Activated CD4-positive, alpha-beta T cell treated with anti-CD3 and anti-CD28 coated beads for 36 hours (primary cell): ENCODE results near the gene C11orf71. TPM values are rescaled to one million over a fixed set of nuclear protein-coding genes. Genes with fewer than 3 reads are reported as not detected.

ENCODE experiments used
- ATAC-seq: fragments of 200-7000 bp; cut with Tn5 transposase; one replicate; pipeline ENCODE4 v1.10.0; 2021; ENCODE audit warnings: mild to moderate bottlenecking, moderate library complexity
- CTCF ChIA-PET: fragments of 350-600 bp; sonication (Branson Sonifier 250); formaldehyde crosslinking; loops from one replicate; lab custom pipeline; 2021; ENCODE audit warnings: antibody characterized with exemption; lab: Charles Lee
- POLR2A ChIA-PET: fragments of 350-600 bp; sonication (Branson Sonifier 250); formaldehyde crosslinking; loops from one replicate; lab custom pipeline; 2021; ENCODE audit warnings: antibody characterized with exemption, inconsistent platforms; lab: Charles Lee
- DNase-seq: peaks from one replicate; pipeline ENCODE4 v3.0.0-alpha.2; 2020
- H3K27ac Mint-ChIP-seq: one replicate; pipeline ENCODE4 v1.8.0; 2021; ENCODE audit warnings: mixed read lengths
- H3K27me3 Mint-ChIP-seq: one replicate; pipeline ENCODE4 v1.8.0; 2021; ENCODE audit warnings: mixed read lengths
- H3K36me3 Mint-ChIP-seq: one replicate; pipeline ENCODE4 v1.8.0; 2021; ENCODE audit warnings: low read depth, mixed read lengths
- H3K4me1 Mint-ChIP-seq: one replicate; pipeline ENCODE4 v1.8.0; 2021; ENCODE audit warnings: mixed read lengths
- H3K4me3 Mint-ChIP-seq: one replicate; pipeline ENCODE4 v1.8.0; 2021; ENCODE audit warnings: mild to moderate bottlenecking, moderate library complexity, mixed read lengths
- H3K9me3 Mint-ChIP-seq: one replicate; pipeline ENCODE4 v1.8.0; 2021; ENCODE audit warnings: low read depth, mixed read lengths
- intact Hi-C, 2 experiments: fragments of 100-400 bp; cut with DNase I in 1 of 2; cut with micrococcal nuclease in 1 of 2; formaldehyde crosslinking; loops; one replicate each; pipeline versions ENCODE4 v1.14.2 to v1.15.1; 2022 to 2024; cut with DNase I, micrococcal nuclease
- total RNA-seq, 2 experiments: library from RNA; stranded (reverse); gene quantifications; one replicate each; pipeline ENCODE4 v1.2.3, GENCODE V29; 2021

C11orf71 gene
- total RNA-seq, 2 experiments from 2014 or later: 4.8 to 5.5 TPM

GRCh38 chr11:114439229-114440120, 39.2 kb upstream of the C11orf71 start, which contains the start of gene REXO2:
Gene REXO2, plus strand, starts transcription at chr11:114439467. Its CDS starts 62 bp downstream, at chr11:114439529.
- intact Hi-C loops: loop anchor here (1.0 to 10.0 kb wide), 8 partner anchors 39 to 1125 kb away; partner anchors contain the start of genes C11orf71 (in 2 of the 2), RBM7 (in 2 of the 2), TTC12 (in 1 of the 2) and USP28 (in 1 of the 2)
- DNase-seq: peak; percentile 96
- Mint-ChIP-seq H3K36me3 (peaks cover 19% of the 10 kb centered on the region), H3K4me3 (peak within 1 kb of the TSS; percentile 93), H3K4me1 (peaks cover 27% of the 10 kb centered on the region), H3K9me3 (no peaks in the 10 kb centered on the region), H3K27me3 (no peaks in the 10 kb centered on the region), H3K27ac (peak within 1 kb of the TSS; percentile 93)
- ChIA-PET POLR2A (interaction anchor here (1.0 kb wide), 1 partner anchor 39 kb away, joined by 4 read pairs; the partner anchor contains the start of genes C11orf71 and RBM7), CTCF (interaction anchor here (0.7 to 1.3 kb wide), 7 partner anchors 9 to 61 kb away, joined by 3 to 6 read pairs (median 4); no protein-coding TSS in a partner anchor)
- peak; percentile 97 for ATAC-seq

DNA sequence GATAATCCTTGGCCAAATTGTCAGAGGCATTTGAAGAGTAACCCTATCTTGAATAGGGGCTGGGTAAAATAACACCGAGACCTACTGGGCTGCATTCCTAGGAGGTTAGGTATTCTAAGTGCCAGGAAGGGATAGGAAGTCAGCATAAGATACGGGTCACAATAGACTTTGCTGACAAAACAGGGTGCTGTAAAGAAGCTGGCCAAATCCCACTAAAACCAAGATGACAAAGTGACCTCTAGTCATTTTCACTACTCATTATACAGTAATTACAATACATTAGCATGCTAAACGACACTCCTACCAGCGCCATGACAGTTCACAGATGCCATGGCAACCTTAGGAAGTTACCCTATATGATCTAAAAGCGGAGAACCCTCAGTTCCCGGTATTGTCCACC, 38.0 kb upstream of the C11orf71 start:
- ATAC-seq (no peak), DNase-seq (no peak)
- intact Hi-C loops: loop anchor here (5.0 to 10.0 kb wide), 3 partner anchors 94 to 1124 kb away; partner anchors contain the start of gene TTC12 (in 1 of the 2)
- Mint-ChIP-seq H3K9me3 (no peaks in the 10 kb centered on the region), H3K27me3 (no peaks in the 10 kb centered on the region), H3K27ac (no peak overlapping the region), H3K36me3 (peaks cover 12% of the 10 kb centered on the region), H3K4me1 (peaks cover 27% of the 10 kb centered on the region), H3K4me3 (peak overlapping the region; percentile 93)
- ChIA-PET CTCF (interaction anchor here (0.7 to 1.3 kb wide), 6 partner anchors 8 to 59 kb away, joined by 3 to 6 read pairs (median 4); no protein-coding TSS in a partner anchor), POLR2A (no interaction called here)

GRCh38 chr11:114433376-114433775, 33.1 kb upstream of the C11orf71 start:
- Mint-ChIP-seq H3K27ac (no peak overlapping the region), H3K36me3 (no peaks in the 10 kb centered on the region), H3K27me3 (no peaks in the 10 kb centered on the region), H3K9me3 (no peaks in the 10 kb centered on the region), H3K4me1 (peaks cover 5% of the 10 kb centered on the region), H3K4me3 (no peak overlapping the region)
- POLR2A ChIA-PET: no interaction called here
- no peak for DNase-seq
- ATAC-seq: no peak
- CTCF ChIA-PET: no interaction called here
- intact Hi-C loops: loop anchor here (10.0 kb wide), 2 partner anchors 89 to 1119 kb away; partner anchors contain the start of gene TTC12 (in 1 of the 2)

GRCh38 chr11:114432893-114433292, 32.6 kb upstream of the C11orf71 start:
- ChIA-PET POLR2A (no interaction called here), CTCF (no interaction called here)
- H3K27me3 Mint-ChIP-seq: no peaks in the 10 kb centered on the region
- H3K4me1 Mint-ChIP-seq: peaks cover 5% of the 10 kb centered on the region
- H3K9me3 Mint-ChIP-seq: no peaks in the 10 kb centered on the region
- ATAC-seq: no peak
- no peak overlapping the region for H3K27ac Mint-ChIP-seq
- intact Hi-C loops: loop anchor here (10.0 kb wide), 2 partner anchors 88 to 1118 kb away; partner anchors contain the start of gene TTC12 (in 1 of the 2)
- no peak for DNase-seq
- H3K36me3 Mint-ChIP-seq: no peaks in the 10 kb centered on the region
- no peak overlapping the region for H3K4me3 Mint-ChIP-seq

- peak; percentile 53 for ATAC-seq
- no peak for DNase-seq
- Mint-ChIP-seq H3K27ac (no peak overlapping the region), H3K4me1 (peaks cover 5% of the 10 kb centered on the region), H3K27me3 (no peaks in the 10 kb centered on the region), H3K4me3 (no peak overlapping the region), H3K9me3 (no peaks in the 10 kb centered on the region), H3K36me3 (no peaks in the 10 kb centered on the region)
- POLR2A ChIA-PET: no interaction called here
- CTCF ChIA-PET: interaction anchor here (0.7 to 1.5 kb wide), 4 partner anchors 9 to 657 kb away, joined by 3 to 6 read pairs (median 3); partner anchors contain the start of gene REXO2
- intact Hi-C loops: loop anchor here (10.0 kb wide), 2 partner anchors 85 to 1115 kb away; partner anchors contain the start of gene TTC12 (in 1 of the 2)
These were observed 30.0 kb upstream of the C11orf71 start for GRCh38 chr11:114430290-114430689.

DNA sequence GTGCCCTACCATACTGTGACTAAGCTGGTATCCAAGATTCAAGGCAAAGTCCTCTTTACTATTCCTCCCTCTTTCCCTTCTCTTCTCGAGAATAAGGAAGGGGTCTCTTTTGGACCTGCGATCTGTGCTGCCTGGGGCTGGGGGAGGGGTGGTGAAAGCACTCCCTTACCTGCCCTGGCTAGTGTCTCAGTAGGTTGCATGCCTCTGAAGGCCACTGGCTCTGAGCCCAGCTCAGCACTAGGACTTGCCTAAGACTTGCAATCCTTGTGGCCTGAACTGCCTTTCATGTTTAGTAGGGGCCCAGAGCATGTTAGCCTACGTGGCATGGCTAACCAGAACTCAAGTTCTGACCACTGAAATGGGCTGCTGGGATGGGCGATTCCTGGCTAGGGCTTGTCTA, 26.0 kb upstream of the C11orf71 start:
- intact Hi-C loops: no loop called here
- POLR2A ChIA-PET: no interaction called here
- CTCF ChIA-PET: no interaction called here
- Mint-ChIP-seq H3K4me1 (peaks cover 5% of the 10 kb centered on the region), H3K9me3 (peaks cover 5% of the 10 kb centered on the region), H3K27ac (no peak overlapping the region), H3K4me3 (no peak overlapping the region), H3K27me3 (no peaks in the 10 kb centered on the region), H3K36me3 (peaks cover 3% of the 10 kb centered on the region)
- DNase-seq (no peak), ATAC-seq (no peak)

DNA sequence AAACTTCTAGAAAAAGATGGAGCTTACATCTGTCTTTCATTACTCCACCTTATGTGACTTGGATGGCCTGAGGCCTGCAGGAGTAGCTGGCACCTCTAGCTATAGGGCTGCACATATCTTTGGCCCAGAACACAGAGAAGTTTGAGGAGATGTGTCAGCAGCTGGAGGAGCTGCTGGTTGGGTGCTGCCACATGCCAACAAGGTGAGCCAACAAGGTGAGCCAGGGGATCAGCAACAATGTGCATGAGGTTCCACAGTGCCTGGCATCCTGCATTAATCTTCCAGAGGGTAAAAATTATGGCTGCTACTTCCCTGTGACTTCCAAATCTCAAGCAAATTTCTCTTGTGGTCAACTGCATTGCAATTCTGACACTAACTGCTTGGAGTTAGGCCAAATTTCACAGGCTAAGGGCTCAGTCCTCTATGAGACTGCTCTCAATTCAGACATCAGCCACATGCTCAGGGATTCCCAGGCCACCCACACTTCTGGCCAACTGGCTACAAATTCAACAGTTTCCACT, 16.2 kb upstream of the C11orf71 start:
- DNase-seq: no peak
- CTCF ChIA-PET: interaction anchor here (0.5 to 1.1 kb wide), 2 partner anchors 69 to 1119 kb away, joined by 4 read pairs; no protein-coding TSS in a partner anchor
- Mint-ChIP-seq H3K9me3 (no peaks in the 10 kb centered on the region), H3K27me3 (no peaks in the 10 kb centered on the region), H3K4me1 (no peaks in the 10 kb centered on the region), H3K27ac (no peak overlapping the region), H3K4me3 (no peak overlapping the region), H3K36me3 (peaks cover 6% of the 10 kb centered on the region)
- no peak for ATAC-seq
- POLR2A ChIA-PET: no interaction called here
- intact Hi-C loops: no loop called here

- ChIA-PET CTCF (no interaction called here), POLR2A (no interaction called here)
- ATAC-seq (no peak), DNase-seq (no peak)
- Mint-ChIP-seq H3K4me3 (no peak overlapping the region), H3K27ac (no peak overlapping the region), H3K4me1 (no peaks in the 10 kb centered on the region), H3K36me3 (peaks cover 21% of the 10 kb centered on the region), H3K27me3 (no peaks in the 10 kb centered on the region), H3K9me3 (no peaks in the 10 kb centered on the region)
- intact Hi-C loops: no loop called here
These were observed 13.6 kb upstream of the C11orf71 start for GRCh38 chr11:114413958-114414357.

- intact Hi-C loops: no loop called here
- ChIA-PET POLR2A (no interaction called here), CTCF (no interaction called here)
- Mint-ChIP-seq H3K4me3 (no peak overlapping the region), H3K27ac (no peak overlapping the region), H3K4me1 (no peaks in the 10 kb centered on the region), H3K27me3 (no peaks in the 10 kb centered on the region), H3K9me3 (no peaks in the 10 kb centered on the region), H3K36me3 (peaks cover 21% of the 10 kb centered on the region)
- DNase-seq (no peak), ATAC-seq (no peak)
These were observed 12.6 kb upstream of the C11orf71 start for GRCh38 chr11:114412946-114413345.

DNA sequence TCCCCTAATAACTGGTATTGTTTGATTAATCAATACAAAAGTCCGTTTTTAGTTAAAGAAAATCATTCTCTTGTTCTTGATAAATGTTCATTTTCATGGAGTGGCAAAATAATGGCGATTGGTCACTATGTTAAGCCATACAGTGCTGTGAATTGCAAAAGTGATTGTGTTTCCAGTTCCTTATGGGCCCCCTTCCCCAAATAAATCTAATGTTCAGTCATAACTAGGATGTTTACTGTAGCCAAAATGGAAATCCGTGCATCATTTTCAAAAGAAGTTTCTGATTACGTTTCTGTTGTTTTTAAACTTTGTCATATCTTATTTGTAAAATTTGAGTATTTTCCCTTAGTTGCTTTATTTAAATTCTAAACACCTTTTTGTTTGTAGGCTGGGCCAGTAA, 1.0 kb upstream of the C11orf71 start:
- Mint-ChIP-seq H3K36me3 (peaks cover 36% of the 10 kb centered on the region), H3K4me3 (peak overlapping the region; percentile 98), H3K27ac (peak overlapping the region; percentile 99), H3K4me1 (peaks cover 57% of the 10 kb centered on the region), H3K9me3 (no peaks in the 10 kb centered on the region), H3K27me3 (no peaks in the 10 kb centered on the region)
- CTCF ChIA-PET: interaction anchor here (1.2 kb wide), 1 partner anchor 38 kb away, joined by 4 read pairs; the partner anchor contains the start of gene REXO2
- intact Hi-C loops: loop anchor here (5.0 to 10.0 kb wide), 3 partner anchors 237 to 1089 kb away; partner anchors contain the start of genes TTC12 (in 1 of the 2) and USP28 (in 1 of the 2)
- DNase-seq: no peak
- POLR2A ChIA-PET: no interaction called here
- no peak for ATAC-seq

DNA sequence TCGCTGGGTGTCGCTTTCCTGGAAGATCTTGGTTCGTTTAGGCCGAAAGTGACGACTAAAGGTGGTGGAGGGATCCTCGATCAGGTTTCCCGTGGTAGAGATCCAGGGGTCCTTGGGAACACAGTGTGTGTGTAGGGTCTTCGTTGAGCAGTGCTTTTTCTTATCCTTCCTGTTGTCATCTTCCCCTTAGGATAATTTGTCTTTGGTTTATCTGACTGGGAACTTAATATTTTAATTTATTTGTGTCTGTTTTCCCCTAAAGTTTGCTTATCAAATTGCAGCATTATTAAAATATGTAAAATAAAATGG, 558 bp upstream of the C11orf71 start:
- POLR2A ChIA-PET: interaction anchor here (0.8 kb wide), 1 partner anchor 38 kb away, joined by 4 read pairs; the partner anchor contains the start of gene REXO2
- H3K9me3 Mint-ChIP-seq: no peaks in the 10 kb centered on the region
- peak overlapping the region; percentile 98 for H3K4me3 Mint-ChIP-seq
- peak overlapping the region; percentile 99 for H3K27ac Mint-ChIP-seq
- peaks cover 32% of the 10 kb centered on the region for H3K36me3 Mint-ChIP-seq
- H3K4me1 Mint-ChIP-seq: peaks cover 54% of the 10 kb centered on the region
- CTCF ChIA-PET: no interaction called here
- no peak for ATAC-seq
- intact Hi-C loops: loop anchor here (1.0 to 10.0 kb wide), 7 partner anchors 38 to 1089 kb away; partner anchors contain the start of genes REXO2 (in 2 of the 2), USP28 (in 2 of the 2), TTC12 (in 1 of the 2) and ZW10 (in 1 of the 2)
- DNase-seq: no peak
- H3K27me3 Mint-ChIP-seq: no peaks in the 10 kb centered on the region
